K562 (cell line): Measurements from ENCODE around the gene DMD. TPM values are rescaled to one million over a fixed set of nuclear protein-coding genes. Genes with fewer than 3 reads are reported as not detected.

Experiments used
- ATAC-seq: fragments of 200-7000 bp; cut with Tn5 transposase; 3 replicates; pipeline ENCODE4 v1.9.1; 2020; ENCODE audit warnings: moderate library complexity
- BruUV-seq: library from RNA; stranded (reverse); fragments of 400-500 nt; replicated peaks from 2 replicates; lab custom pipeline; 2021; lab: Mats Ljungman, UMichigan
- CTCF ChIA-PET: fragments of 300-600 bp; formaldehyde crosslinking; extraction: SDS; loops from one replicate; lab custom pipeline; 2021; ENCODE audit warnings: low intra/inter-chr PET ratio; lab: Yijun Ruan, JAX
- POLR2A ChIA-PET: fragments of 300-600, 350-650 bp; sonication (Branson Sonifier 250); formaldehyde crosslinking; extraction: SDS; loops from one replicate; lab custom pipeline; 2021; ENCODE audit warnings: antibody characterized with exemption, inconsistent platforms; lab: Yijun Ruan, JAX
- DNase-seq, 4 experiments: peaks; one replicate each; pipeline versions ENCODE4 v3.0.0 to v3.0.0-alpha.2; 2011 to 2018; ENCODE audit warnings: low spot score in 3 of 4, mixed read lengths in 3 of 4; ENCODE audit errors: extremely low read depth in 1 of 4
- FAIRE-seq: peaks from 2 replicates; lab custom pipeline; 2011; peaks lifted over from hg19 to GRCh38; lab: Jason Lieb, UNC
- H2AFZ ChIP-seq: 2 replicates; pipeline ENCODE4 v1.6.0; 2011; ENCODE audit warnings: low read depth, low read length, control low read depth, inconsistent platforms
- H3K27ac ChIP-seq: fragments of 200-600 bp; 3 replicates; pipeline ENCODE4 v1.8.0; 2011; ENCODE audit warnings: low read depth, mild to moderate bottlenecking, control low read depth, inconsistent platforms, low read length, moderate library complexity, mixed read lengths; ENCODE audit errors: extremely low read depth
- H3K27me3 ChIP-seq, 2 experiments: fragments of 300-600 bp in 1 of 2; 2 replicates in 1 of 2; 3 replicates in 1 of 2; pipeline versions ENCODE4 v1.6.0 to v1.8.0; 2011; ENCODE audit warnings: inconsistent platforms in 2 of 2, low read length in 2 of 2, mild to moderate bottlenecking in 1 of 2, mixed read lengths in 1 of 2, moderate library complexity in 1 of 2; ENCODE audit not compliant: control insufficient read depth in 2 of 2, insufficient read depth in 2 of 2
- H3K36me3 ChIP-seq: fragments of 300-600 bp; 3 replicates; pipeline ENCODE4 v1.8.0; 2011; ENCODE audit warnings: mild to moderate bottlenecking, low read length, inconsistent platforms; ENCODE audit not compliant: control insufficient read depth, insufficient read depth
- H3K4me1 ChIP-seq, 2 experiments: fragments of 200-600 bp in 1 of 2; replicated peaks in 1 of 2; 2 replicates in 1 of 2; 3 replicates in 1 of 2; pipeline versions ENCODE4 v1.5.1 to v1.8.0; 2011; ENCODE audit warnings: inconsistent platforms in 2 of 2, low read length in 2 of 2, mild to moderate bottlenecking in 1 of 2, mixed read lengths in 1 of 2, moderate library complexity in 1 of 2; ENCODE audit not compliant: control insufficient read depth in 2 of 2, insufficient read depth in 2 of 2
- H3K4me2 ChIP-seq: 2 replicates; pipeline ENCODE4 v1.6.1; 2011; ENCODE audit warnings: low read length, control low read depth, inconsistent platforms, mixed read lengths; ENCODE audit not compliant: insufficient read depth
- H3K4me3 ChIP-seq: fragments of 200-600 bp; sonication (generic), shearing (Covaris generic); 2 replicates; pipeline ENCODE4 v1.5.1; 2016; ENCODE audit warnings: control low read depth, inconsistent platforms
- H3K79me2 ChIP-seq: fragments of 200-600 bp; 3 replicates; pipeline ENCODE4 v1.8.0; 2011; ENCODE audit warnings: low read length, inconsistent platforms; ENCODE audit not compliant: control insufficient read depth, insufficient read depth
- H3K9ac ChIP-seq, 2 experiments: 2 replicates each; pipeline versions ENCODE4 v1.6.0 to v1.6.1; 2011; ENCODE audit warnings: low read depth in 2 of 2, low read length in 2 of 2, control low read depth in 1 of 2, inconsistent platforms in 1 of 2, mild to moderate bottlenecking in 1 of 2, mixed read lengths in 1 of 2; ENCODE audit not compliant: insufficient read depth in 1 of 2
- H3K9me1 ChIP-seq: one replicate; pipeline ENCODE4 v1.6.0; 2011; ENCODE audit warnings: inconsistent platforms, mild to moderate bottlenecking, low read length, moderate library complexity; ENCODE audit not compliant: control insufficient read depth, insufficient read depth
- H3K9me3 ChIP-seq: replicated peaks from 2 replicates; pipeline ENCODE4 v1.5.1; 2011; ENCODE audit warnings: low read depth, low read length, inconsistent platforms; ENCODE audit not compliant: control insufficient read depth, insufficient read depth
- H4K20me1 ChIP-seq: replicated peaks from 2 replicates; pipeline ENCODE4 v1.6.1; 2011; ENCODE audit warnings: low read length, inconsistent platforms, mixed read lengths; ENCODE audit not compliant: control insufficient read depth, insufficient read depth
- COPS2 ChIP-seq: fragments of 450-650 bp; conservative IDR thresholded peaks from 2 replicates; pipeline ENCODE4 v1.6.1; 2016; ENCODE audit warnings: mild to moderate bottlenecking, moderate library complexity
- EHMT2 ChIP-seq: fragments of 450-650 bp; IDR thresholded peaks from 2 replicates; pipeline ENCODE4 v1.6.1; 2018; ENCODE audit warnings: antibody characterized with exemption
- MCM7 ChIP-seq, 2 experiments: fragments of 450-650 bp; IDR thresholded peaks; 2 replicates each; pipeline ENCODE4 v1.6.1; 2016 to 2018
- MTF1 ChIP-seq: fragments of 250-450 bp; sonication (Bioruptor Pico); IDR thresholded peaks from 2 replicates; pipeline ENCODE4 v1.9.0; 2021; ENCODE audit warnings: moderate library complexity, mild to moderate bottlenecking, inconsistent platforms, borderline replicate concordance
- NFRKB ChIP-seq: fragments of 450-650 bp; IDR thresholded peaks from 2 replicates; pipeline ENCODE4 v1.6.1; 2016; ENCODE audit warnings: low read depth
- PCBP2 ChIP-seq: fragments of 200-400 bp; formaldehyde crosslinking; IDR thresholded peaks from 2 replicates; pipeline ENCODE4 v1.6.1; 2018; ENCODE audit warnings: low read length, low read depth, mild to moderate bottlenecking, moderate library complexity; ENCODE audit not compliant: poor library complexity, severe bottlenecking
- POU5F1 ChIP-seq: fragments of 150-350 bp; IDR thresholded peaks from 2 replicates; pipeline ENCODE4 v1.6.1; 2014; ENCODE audit warnings: borderline replicate concordance, low read length, low read depth, mild to moderate bottlenecking; ENCODE audit not compliant: partially characterized antibody
- U2AF1 ChIP-seq: fragments of 200-400 bp; formaldehyde crosslinking; optimal IDR thresholded peaks from 2 replicates; pipeline ENCODE3; 2017; ENCODE audit warnings: mild to moderate bottlenecking, low read depth, low read length, moderate library complexity
- XRCC4 ChIP-seq: IDR thresholded peaks from one replicate; pipeline ENCODE4 v1.6.1; 2011; ENCODE audit not compliant: insufficient read depth, insufficient read length; ENCODE audit errors: extremely low read depth
- ZBTB1 ChIP-seq: sonication (generic); formaldehyde crosslinking; IDR thresholded peaks from 2 replicates; pipeline ENCODE4 v1.8.1; 2023; ENCODE audit warnings: missing genetic modification reagents, low read depth, mild to moderate bottlenecking, borderline replicate concordance
- ZNF253 ChIP-seq: fragments of 250-450 bp; sonication (Bioruptor Pico); conservative IDR thresholded peaks from 2 replicates; pipeline ENCODE4 v1.6.1; 2021; ENCODE audit warnings: mild to moderate bottlenecking
- ZNF354B ChIP-seq: fragments of 250-450 bp; sonication (Bioruptor Pico); IDR thresholded peaks from 2 replicates; pipeline ENCODE4 v1.4.0; 2020
- ZNF57 ChIP-seq: fragments of 450-650 bp; formaldehyde crosslinking; IDR thresholded peaks from 2 replicates; pipeline ENCODE4 v1.4.0; 2020; ENCODE audit warnings: mild to moderate bottlenecking, moderate library complexity
- WGBS: fragments of 100-300 bp; shearing (Covaris generic); methylation state at CpG from one replicate; pipeline ENCODE4 v1.1.6; 2016; ENCODE audit warnings: low coverage, mixed read lengths; ENCODE audit not compliant: insufficient coverage; ENCODE audit errors: missing lambda C conversion rate; 5-methylcytosine and 5-hydroxymethylcytosine counted together
- in situ Hi-C: fragments of 300-500 bp; cut with MboI; formaldehyde crosslinking; loops from 4 replicates; pipeline ENCODE4 v1.15.0; 2018; ENCODE audit warnings: inconsistent platforms, mixed read lengths
- intact Hi-C: fragments of 100-400 bp; cut with micrococcal nuclease; formaldehyde crosslinking; loops from 2 replicates; pipeline ENCODE4 v1.14.2; 2022
- polyA plus RNA-seq, 8 experiments: library from polyadenylated mRNA; depleted of rRNA in 4 of 8; stranded (reverse) in 5 of 8; unstranded in 3 of 8; fragments of >200 nt; fragmentation: Nextera tagmentation in 2 of 8; fragmentation: Illumina TruSeq in 1 of 8; extraction: Ambion mirVana in 2 of 8; extraction: Trizol in 1 of 8; gene quantifications; 2 replicates each; pipeline versions ENCODE4 v1.2.1 to v1.2.3, GENCODE V29; 2011 to 2014; ENCODE audit warnings: inconsistent platforms in 1 of 8, missing spikeins in 1 of 8
- total RNA-seq, 7 experiments: library from RNA; depleted of rRNA in 6 of 7; stranded (reverse); fragments of >200 nt in 6 of 7; fragmentation: Illumina TruSeq in 2 of 7; extraction: Trizol in 2 of 7; gene quantifications; 2 replicates each; pipeline versions ENCODE4 v1.2.1 to v1.2.3, GENCODE V29; 2011 to 2021; ENCODE audit warnings: low replicate concordance in 1 of 7
- TF ChIP-seq, protein P1 (sequence below): fragments of 250-450 bp; sonication (Bioruptor Pico); IDR thresholded peaks from 2 replicates; pipeline ENCODE4 v1.8.0; 2022; ENCODE audit warnings: inconsistent platforms, mild to moderate bottlenecking, moderate library complexity, borderline replicate concordance
- TF ChIP-seq, protein P2 (sequence below), 3 experiments: IDR thresholded peaks in 2 of 3; conservative IDR thresholded peaks in 1 of 3; 2 replicates each; pipeline ENCODE4 v1.5.1; 2011 to 2012; ENCODE audit warnings: low read length in 3 of 3, mild to moderate bottlenecking in 3 of 3, control low read depth in 2 of 3, improper control_type of control experiment in 1 of 3, inconsistent platforms in 1 of 3, low read depth in 1 of 3, mixed read lengths in 1 of 3, moderate library complexity in 1 of 3; ENCODE audit not compliant: insufficient read depth in 2 of 3
- TF ChIP-seq, protein P3 (sequence below), 2 experiments: fragments of 450-650 bp; IDR thresholded peaks; 2 replicates each; pipeline ENCODE4 v1.6.1; 2016

DMD gene
- total and polyA plus RNA-seq, 9 of the 15 experiments (the other 6 are each of a cell fraction or from before 2014, with no cell fraction given), result 3.8 to 20.4 (median 11.4) TPM

DNA sequence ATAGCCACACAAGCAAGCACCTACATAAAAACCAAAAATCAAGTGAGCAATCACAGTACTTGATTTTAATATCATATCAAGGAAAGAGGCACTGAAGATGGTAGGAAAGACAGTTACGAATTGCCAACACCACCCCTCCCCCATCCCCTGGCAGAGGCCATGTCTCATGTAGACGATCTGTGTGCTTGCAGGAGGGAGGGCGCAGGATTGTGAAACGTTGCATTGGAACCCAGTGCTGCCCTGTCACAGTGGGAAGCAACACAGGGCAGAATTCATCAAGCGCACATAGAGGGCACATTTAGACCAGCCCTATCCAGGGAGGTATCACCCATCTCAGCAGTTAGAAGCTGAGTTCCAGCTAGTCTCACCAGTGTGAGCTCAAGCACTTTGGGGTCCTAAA is 359.8 kb downstream of the DMD start:
- intact Hi-C loops, result no loop called here
- Histone ChIP-seq H3K36me3 (no peaks in the 10 kb centered on the region), H3K9me3 (no peaks in the 10 kb centered on the region), H4K20me1 (no peaks in the 10 kb centered on the region), H3K4me1 (no peaks in the 10 kb centered on the region), H3K9ac (no peak overlapping the region), H3K27ac (no peak overlapping the region), H3K27me3 (no peaks in the 10 kb centered on the region), H2AFZ (no peak overlapping the region), H3K4me2 (no peak overlapping the region), H3K9me1 (no peaks in the 10 kb centered on the region), H3K4me3 (no peak overlapping the region), H3K79me2 (no peaks in the 10 kb centered on the region)
- ChIA-PET POLR2A (no interaction called here), CTCF (no interaction called here)
- in situ Hi-C loops, result no loop called here
- WGBS, result 0% methylated on average over 5 of the region's 5 CpGs
- DNase-seq (no peak), ATAC-seq (no peak), FAIRE-seq (no peak)
- BruUV-seq, result no TSS peak
- TF ChIP-seq ZNF354B (CRISPR knock-in tag) (no peak), POU5F1 (no peak), ZNF57 (no peak), MTF1 (CRISPR knock-in tag) (no peak), U2AF1 (no peak), NFRKB (no peak), EHMT2 (no peak), MCM7 (IDR thresholded peaks at IDR 0.05) (no peak), COPS2 (no peak), ZNF253 (CRISPR knock-in tag) (no peak), PCBP2 (no peak), ZBTB1 (CRISPR knock-in tag) (no peak), XRCC4 (no peak)
- TF ChIP-seq, protein P1, sequence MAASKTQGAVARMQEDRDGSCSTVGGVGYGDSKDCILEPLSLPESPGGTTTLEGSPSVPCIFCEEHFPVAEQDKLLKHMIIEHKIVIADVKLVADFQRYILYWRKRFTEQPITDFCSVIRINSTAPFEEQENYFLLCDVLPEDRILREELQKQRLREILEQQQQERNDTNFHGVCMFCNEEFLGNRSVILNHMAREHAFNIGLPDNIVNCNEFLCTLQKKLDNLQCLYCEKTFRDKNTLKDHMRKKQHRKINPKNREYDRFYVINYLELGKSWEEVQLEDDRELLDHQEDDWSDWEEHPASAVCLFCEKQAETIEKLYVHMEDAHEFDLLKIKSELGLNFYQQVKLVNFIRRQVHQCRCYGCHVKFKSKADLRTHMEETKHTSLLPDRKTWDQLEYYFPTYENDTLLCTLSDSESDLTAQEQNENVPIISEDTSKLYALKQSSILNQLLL (CRISPR knock-in tag), result no peak
- TF ChIP-seq, protein P2, sequence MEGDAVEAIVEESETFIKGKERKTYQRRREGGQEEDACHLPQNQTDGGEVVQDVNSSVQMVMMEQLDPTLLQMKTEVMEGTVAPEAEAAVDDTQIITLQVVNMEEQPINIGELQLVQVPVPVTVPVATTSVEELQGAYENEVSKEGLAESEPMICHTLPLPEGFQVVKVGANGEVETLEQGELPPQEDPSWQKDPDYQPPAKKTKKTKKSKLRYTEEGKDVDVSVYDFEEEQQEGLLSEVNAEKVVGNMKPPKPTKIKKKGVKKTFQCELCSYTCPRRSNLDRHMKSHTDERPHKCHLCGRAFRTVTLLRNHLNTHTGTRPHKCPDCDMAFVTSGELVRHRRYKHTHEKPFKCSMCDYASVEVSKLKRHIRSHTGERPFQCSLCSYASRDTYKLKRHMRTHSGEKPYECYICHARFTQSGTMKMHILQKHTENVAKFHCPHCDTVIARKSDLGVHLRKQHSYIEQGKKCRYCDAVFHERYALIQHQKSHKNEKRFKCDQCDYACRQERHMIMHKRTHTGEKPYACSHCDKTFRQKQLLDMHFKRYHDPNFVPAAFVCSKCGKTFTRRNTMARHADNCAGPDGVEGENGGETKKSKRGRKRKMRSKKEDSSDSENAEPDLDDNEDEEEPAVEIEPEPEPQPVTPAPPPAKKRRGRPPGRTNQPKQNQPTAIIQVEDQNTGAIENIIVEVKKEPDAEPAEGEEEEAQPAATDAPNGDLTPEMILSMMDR (IDR thresholded peaks at IDR 0.05 in 2 of 3, conservative IDR thresholded peaks at IDR 0.05 in 1 of 3; ENCODE audit: insufficient read depth in 2 of 3, low read depth in 1 of 3, low read length in 3 of 3), result no peak
- TF ChIP-seq, protein P3, sequence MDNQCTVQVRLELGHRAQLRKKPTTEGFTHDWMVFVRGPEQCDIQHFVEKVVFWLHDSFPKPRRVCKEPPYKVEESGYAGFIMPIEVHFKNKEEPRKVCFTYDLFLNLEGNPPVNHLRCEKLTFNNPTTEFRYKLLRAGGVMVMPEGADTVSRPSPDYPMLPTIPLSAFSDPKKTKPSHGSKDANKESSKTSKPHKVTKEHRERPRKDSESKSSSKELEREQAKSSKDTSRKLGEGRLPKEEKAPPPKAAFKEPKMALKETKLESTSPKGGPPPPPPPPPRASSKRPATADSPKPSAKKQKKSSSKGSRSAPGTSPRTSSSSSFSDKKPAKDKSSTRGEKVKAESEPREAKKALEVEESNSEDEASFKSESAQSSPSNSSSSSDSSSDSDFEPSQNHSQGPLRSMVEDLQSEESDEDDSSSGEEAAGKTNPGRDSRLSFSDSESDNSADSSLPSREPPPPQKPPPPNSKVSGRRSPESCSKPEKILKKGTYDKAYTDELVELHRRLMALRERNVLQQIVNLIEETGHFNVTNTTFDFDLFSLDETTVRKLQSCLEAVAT (IDR thresholded peaks at IDR 0.05), result no peak
